ENCODE measurements around the gene MAGEC1.
"Not testable (repeated sequence)": the region's sequence is repeated elsewhere in the genome, so short reads cannot be mapped to it uniquely, and the experiment has no call there.

MAGEC1 gene, protein sequence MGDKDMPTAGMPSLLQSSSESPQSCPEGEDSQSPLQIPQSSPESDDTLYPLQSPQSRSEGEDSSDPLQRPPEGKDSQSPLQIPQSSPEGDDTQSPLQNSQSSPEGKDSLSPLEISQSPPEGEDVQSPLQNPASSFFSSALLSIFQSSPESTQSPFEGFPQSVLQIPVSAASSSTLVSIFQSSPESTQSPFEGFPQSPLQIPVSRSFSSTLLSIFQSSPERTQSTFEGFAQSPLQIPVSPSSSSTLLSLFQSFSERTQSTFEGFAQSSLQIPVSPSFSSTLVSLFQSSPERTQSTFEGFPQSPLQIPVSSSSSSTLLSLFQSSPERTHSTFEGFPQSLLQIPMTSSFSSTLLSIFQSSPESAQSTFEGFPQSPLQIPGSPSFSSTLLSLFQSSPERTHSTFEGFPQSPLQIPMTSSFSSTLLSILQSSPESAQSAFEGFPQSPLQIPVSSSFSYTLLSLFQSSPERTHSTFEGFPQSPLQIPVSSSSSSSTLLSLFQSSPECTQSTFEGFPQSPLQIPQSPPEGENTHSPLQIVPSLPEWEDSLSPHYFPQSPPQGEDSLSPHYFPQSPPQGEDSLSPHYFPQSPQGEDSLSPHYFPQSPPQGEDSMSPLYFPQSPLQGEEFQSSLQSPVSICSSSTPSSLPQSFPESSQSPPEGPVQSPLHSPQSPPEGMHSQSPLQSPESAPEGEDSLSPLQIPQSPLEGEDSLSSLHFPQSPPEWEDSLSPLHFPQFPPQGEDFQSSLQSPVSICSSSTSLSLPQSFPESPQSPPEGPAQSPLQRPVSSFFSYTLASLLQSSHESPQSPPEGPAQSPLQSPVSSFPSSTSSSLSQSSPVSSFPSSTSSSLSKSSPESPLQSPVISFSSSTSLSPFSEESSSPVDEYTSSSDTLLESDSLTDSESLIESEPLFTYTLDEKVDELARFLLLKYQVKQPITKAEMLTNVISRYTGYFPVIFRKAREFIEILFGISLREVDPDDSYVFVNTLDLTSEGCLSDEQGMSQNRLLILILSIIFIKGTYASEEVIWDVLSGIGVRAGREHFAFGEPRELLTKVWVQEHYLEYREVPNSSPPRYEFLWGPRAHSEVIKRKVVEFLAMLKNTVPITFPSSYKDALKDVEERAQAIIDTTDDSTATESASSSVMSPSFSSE

DNA sequence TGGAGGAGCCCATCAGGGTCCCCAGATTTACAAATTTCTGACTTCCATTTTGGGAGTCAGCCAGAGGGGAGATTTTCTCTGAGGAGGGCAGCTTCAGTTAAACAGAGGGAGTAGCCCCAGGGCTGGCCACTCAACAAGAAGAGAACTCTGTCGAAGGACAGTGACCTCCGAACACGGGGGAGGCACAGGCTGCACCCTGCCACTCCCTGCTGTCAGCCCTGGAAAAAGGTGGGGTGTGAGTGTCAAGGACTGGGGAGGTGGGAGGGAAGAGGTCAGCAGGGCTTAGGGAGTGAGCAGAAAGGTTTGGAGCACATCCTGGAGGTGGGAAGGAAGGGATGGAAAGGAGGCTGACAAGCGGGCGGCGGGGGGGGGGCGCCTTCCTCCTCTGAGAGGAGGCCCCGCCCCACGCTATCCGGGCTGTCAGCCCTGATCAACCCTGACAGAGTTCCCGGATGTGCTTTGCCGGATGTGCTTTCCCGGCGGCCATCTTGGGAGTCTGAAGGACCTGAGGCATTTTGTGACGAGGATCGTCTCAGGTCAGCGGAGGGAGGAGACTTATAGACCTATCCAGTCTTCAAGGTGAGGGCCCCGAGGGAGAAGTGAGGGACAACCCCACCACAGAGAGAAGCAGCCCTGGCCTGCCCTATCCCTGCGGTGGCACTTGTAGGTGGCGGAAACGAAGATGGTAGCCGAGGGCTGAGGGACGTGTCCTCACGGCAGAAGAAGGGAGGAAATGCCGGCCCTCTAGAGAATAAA, at the start of gene MAGEC1:
TSS of gene MAGEC1 (plus strand) at position 495 of the 756 bp plus-strand sequence. CDS start 1,179 bp downstream, outside the sequence.
- TF ChIP-seq, protein P1, sequence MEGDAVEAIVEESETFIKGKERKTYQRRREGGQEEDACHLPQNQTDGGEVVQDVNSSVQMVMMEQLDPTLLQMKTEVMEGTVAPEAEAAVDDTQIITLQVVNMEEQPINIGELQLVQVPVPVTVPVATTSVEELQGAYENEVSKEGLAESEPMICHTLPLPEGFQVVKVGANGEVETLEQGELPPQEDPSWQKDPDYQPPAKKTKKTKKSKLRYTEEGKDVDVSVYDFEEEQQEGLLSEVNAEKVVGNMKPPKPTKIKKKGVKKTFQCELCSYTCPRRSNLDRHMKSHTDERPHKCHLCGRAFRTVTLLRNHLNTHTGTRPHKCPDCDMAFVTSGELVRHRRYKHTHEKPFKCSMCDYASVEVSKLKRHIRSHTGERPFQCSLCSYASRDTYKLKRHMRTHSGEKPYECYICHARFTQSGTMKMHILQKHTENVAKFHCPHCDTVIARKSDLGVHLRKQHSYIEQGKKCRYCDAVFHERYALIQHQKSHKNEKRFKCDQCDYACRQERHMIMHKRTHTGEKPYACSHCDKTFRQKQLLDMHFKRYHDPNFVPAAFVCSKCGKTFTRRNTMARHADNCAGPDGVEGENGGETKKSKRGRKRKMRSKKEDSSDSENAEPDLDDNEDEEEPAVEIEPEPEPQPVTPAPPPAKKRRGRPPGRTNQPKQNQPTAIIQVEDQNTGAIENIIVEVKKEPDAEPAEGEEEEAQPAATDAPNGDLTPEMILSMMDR (IDR thresholded peaks at IDR 0.05; ENCODE audit: low read depth, low read length) = no peak
- no peak for DNase-seq (ENCODE audit: extremely low read depth, low read depth)

DNA sequence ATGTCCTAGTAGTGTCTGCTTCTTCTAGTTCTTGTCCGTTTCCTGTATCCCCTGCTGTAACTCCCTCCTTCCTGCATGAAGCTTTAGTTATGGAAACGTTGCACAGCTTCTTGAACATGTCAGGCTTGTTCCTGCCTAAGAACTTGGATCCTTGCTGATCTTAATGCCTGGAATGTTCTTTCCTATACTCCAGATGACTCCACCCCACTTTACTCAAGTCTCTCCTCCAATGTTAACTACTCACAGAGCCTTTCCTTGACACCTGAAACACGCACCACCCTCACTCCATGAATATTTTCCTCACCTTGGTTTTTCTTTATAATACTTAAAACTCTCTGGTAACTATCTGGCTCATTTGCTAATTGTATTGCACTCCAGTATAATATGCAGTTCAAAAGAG, 46.2 kb upstream of the MAGEC1 start:
- TF ChIP-seq, protein P1 (IDR thresholded peaks at IDR 0.05; ENCODE audit: low read depth, low read length) = no peak
- no peak for DNase-seq (ENCODE audit: extremely low read depth, low read depth)

DNA sequence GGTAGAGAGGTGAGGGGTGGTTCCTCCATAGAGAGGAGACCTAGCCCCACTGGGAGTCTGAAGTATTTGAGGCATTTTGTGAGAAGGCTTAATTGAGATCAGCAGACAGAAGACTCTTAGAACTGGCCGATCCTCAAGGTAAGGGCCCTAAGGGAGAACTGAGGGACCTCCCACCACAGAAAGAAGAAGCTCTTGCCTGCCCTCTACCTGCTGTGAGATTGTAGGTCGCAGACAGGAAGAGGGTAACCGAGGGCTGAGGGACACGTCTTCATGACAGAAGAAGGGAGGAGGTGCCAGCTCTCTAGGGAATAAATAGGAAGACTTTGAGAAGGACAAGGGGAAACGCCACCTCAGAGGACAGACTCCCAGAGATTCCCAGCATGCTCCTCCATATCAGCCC, 24.1 kb upstream of the MAGEC1 start:
- no peak for DNase-seq (ENCODE audit: extremely low read depth, low read depth)
- TF ChIP-seq, protein P1 (IDR thresholded peaks at IDR 0.05; ENCODE audit: low read depth, low read length) = no peak

DNA sequence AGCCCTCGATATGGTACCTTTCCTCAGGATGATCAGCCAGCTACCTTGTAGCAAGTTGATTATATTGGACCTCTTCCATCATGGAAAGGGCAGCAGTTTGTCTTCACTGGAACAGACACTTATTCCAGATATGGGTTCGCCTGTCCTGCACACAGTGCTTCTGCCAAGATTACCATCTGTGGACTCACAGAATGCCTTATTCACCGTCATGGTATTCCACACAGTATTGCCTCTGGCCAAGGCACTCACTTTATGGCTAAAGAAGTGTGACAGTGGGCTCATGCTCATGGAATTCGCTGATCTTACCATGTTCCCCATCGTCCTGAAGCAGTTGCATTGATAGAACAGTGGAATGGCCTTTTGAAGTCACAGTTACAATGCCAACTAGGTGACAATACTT, 14.9 kb upstream of the MAGEC1 start:
- DNase-seq (ENCODE audit: extremely low read depth, low read depth) = not testable (repeated sequence)

DNA sequence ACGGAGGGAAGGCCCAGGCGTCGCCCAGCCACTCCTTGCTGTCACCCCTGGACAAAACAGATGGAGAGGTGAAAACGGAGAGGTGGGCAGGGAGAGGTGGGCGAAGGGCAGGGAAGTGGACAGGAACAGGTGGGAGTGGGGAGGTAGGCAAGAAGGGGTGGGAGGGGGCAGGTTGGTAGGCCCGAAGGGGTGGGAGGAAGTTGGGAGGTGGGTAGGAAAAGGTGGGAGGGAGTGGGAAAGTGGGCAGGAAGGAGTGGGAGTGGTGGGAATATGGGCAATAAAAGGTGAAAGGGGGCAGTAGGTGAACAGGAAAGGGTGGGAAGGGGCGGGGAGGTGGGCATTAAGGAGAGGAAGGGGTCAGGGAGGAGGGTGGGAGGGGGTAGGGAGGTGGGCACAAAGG, 9.0 kb upstream of the MAGEC1 start:
- DNase-seq (ENCODE audit: extremely low read depth, low read depth) = no peak
- TF ChIP-seq, protein P1 (IDR thresholded peaks at IDR 0.05; ENCODE audit: low read depth, low read length) = no peak

DNA sequence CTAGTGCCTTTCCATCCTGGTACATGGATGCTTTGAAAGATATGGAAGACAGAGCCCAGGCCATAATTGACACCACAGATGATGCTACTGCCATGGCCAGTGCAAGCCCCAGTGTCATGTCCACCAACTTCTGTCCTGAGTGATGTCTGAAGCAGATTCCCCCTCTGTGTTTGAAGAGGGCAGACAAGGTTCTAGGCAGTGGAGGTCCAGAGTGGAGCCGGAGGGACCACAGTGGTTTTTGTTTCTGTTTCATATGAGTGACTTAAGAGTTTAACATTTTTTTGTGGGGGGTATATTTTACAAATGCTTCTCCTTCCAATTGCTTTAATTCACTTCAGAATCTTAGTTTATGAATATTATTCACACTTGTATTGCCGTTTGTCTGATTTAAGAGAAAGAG, 6.0 kb upstream of the MAGEC1 start:
- TF ChIP-seq, protein P1 (IDR thresholded peaks at IDR 0.05; ENCODE audit: low read depth, low read length) = no peak
- no peak for DNase-seq (ENCODE audit: extremely low read depth, low read depth)

DNA sequence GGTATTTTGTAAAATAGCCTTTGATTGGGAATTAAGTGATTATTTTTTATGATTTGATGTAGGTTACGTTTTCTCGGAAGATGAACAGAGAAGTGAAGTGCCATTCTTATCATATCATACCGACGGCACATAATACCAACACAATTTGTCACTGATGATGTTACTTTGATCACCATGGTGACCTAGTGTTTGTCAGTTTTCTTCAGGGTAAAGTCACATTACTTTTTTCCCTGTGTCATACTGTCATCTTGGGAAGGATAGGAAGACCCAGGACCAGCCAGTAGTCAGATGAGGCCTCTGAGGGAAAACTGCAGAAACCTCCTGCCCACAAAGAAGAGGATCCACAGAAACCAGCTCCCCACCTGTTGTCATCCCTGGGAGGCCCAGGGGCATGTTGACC, 1.3 kb upstream of the MAGEC1 start:
- TF ChIP-seq, protein P1 (IDR thresholded peaks at IDR 0.05; ENCODE audit: low read depth, low read length) = no peak
- no peak for DNase-seq (ENCODE audit: extremely low read depth, low read depth)
